ENCODE measurements around the gene THADA. TPM values are rescaled to one million over a fixed set of nuclear protein-coding genes. Genes with fewer than 3 reads are reported as not detected.

Gene THADA
- total RNA-seq, 1 experiment from 2014 or later, result 20.1 TPM

GRCh38 chr2:43270461-43270860 lies 325.4 kb downstream of the THADA start:
- Mint-ChIP-seq H3K4me3 (no peak overlapping the region), H3K36me3 (ENCODE audit: insufficient read depth in 1 of 3, low read depth in 3 of 3) (no peaks in the 10 kb centered on the region; a peak in 1 of 7 replicates), H3K27ac (peak overlapping the region in 1 of 3 experiments; percentile 71; a peak in 2 of 7 replicates), H3K27me3 (ENCODE audit: low read depth) (no peaks in the 10 kb centered on the region; the same call in 1 of the 2 replicates), H3K4me1 (peaks cover 30 to 44% of the 10 kb centered on the region in 2 experiments), H3K9me3 (no peaks in the 10 kb centered on the region)
- Histone ChIP-seq H3K56ac (ENCODE audit: insufficient read length, low read depth, low read length) (no peak overlapping the region), H3K23me2 (ENCODE audit: insufficient read length, low read depth, low read length, poor library complexity, severe bottlenecking) (no peaks in the 10 kb centered on the region), H3K4me2 (ENCODE audit: insufficient read depth, insufficient read length, low read length) (no peak overlapping the region), H3T11ph (ENCODE audit: low read length) (no peak overlapping the region), H4K91ac (ENCODE audit: insufficient read length, low read depth, low read length) (no peak overlapping the region), H3K4ac (ENCODE audit: low read depth, low read length) (no peak overlapping the region), H3K9me3 (ENCODE audit: control insufficient read depth, low read depth, low read length) (no peaks in the 10 kb centered on the region), H3K79me1 (ENCODE audit: insufficient read depth, low read depth, low read length, poor library complexity, severe bottlenecking) (no peaks in the 10 kb centered on the region), H3K18ac (ENCODE audit: insufficient read length, low read depth, low read length) (no peak overlapping the region), H2BK5ac (ENCODE audit: insufficient read length, low read length) (no peak overlapping the region), H2BK15ac (ENCODE audit: low read depth, low read length) (no peak overlapping the region), H3K23ac (ENCODE audit: insufficient read length, low read depth, low read length) (no peak overlapping the region), H2BK20ac (ENCODE audit: low read depth, low read length, poor library complexity, severe bottlenecking) (no peak overlapping the region), H4K20me1 (ENCODE audit: control insufficient read depth, insufficient read depth, insufficient read length) (no peaks in the 10 kb centered on the region), H4K5ac (ENCODE audit: insufficient read length, low read depth, low read length) (no peak overlapping the region), H3K27ac (ENCODE audit: insufficient read length, low read depth, low read length) (no peak overlapping the region), H2AK5ac (ENCODE audit: insufficient read length, low read length) (no peak overlapping the region), H2BK12ac (ENCODE audit: insufficient read length, low read depth, low read length) (no peak overlapping the region), H3K9ac (ENCODE audit: extremely low read depth, insufficient read length, low read length) (no peak overlapping the region), H4K8ac (replicated peaks; ENCODE audit: insufficient read length, low read depth, low read length) (no peak overlapping the region), H2BK120ac (ENCODE audit: low read depth, low read length, poor library complexity, severe bottlenecking) (no peak overlapping the region), H3K4me1 (ENCODE audit: insufficient read depth, low read length) (no peaks in the 10 kb centered on the region), H2AFZ (ENCODE audit: low read length) (no peak overlapping the region), H3K79me2 (ENCODE audit: insufficient read depth, low read length) (no peaks in the 10 kb centered on the region), H3K27me3 (ENCODE audit: insufficient read depth, low read length) (no peaks in the 10 kb centered on the region), H3K14ac (ENCODE audit: insufficient read depth, low read length) (no peak overlapping the region)
- no peak for TF ChIP-seq CTCF (conservative IDR thresholded peaks at IDR 0.05)
- DNase-seq, result no peak
- WGBS (ENCODE audit: extremely low coverage, insufficient read length, low lambda C conversion rate), result no CpG with 5 or more reads among the region's 2 CpGs

Measured in H9 (cell line).